Astrocyte of the spinal cord (primary cell): Measurements from ENCODE around the gene CDH12.
"Not testable (repeated sequence)": the region's sequence is repeated elsewhere in the genome, so short reads cannot be mapped to it uniquely, and the experiment has no call there.

Source experiments
- DNase-seq: peaks from one replicate; pipeline ENCODE4 v3.0.0; 2011; ENCODE audit warnings: low read depth, low spot score
- H3K4me3 ChIP-seq: 2 replicates; pipeline ENCODE4 v1.5.1; 2011; ENCODE audit warnings: low read depth, mild to moderate bottlenecking, low read length, moderate library complexity
- CTCF ChIP-seq: IDR thresholded peaks from 2 replicates; pipeline ENCODE4 v1.5.1; 2012; ENCODE audit warnings: low read depth, mild to moderate bottlenecking, low read length, inconsistent platforms
- in situ Hi-C: cut with HindIII; loops from 2 replicates; pipeline ENCODE4 v1.10.0; 2017; ENCODE audit warnings: low sequenced_read_pairs

CDH12 gene

DNA sequence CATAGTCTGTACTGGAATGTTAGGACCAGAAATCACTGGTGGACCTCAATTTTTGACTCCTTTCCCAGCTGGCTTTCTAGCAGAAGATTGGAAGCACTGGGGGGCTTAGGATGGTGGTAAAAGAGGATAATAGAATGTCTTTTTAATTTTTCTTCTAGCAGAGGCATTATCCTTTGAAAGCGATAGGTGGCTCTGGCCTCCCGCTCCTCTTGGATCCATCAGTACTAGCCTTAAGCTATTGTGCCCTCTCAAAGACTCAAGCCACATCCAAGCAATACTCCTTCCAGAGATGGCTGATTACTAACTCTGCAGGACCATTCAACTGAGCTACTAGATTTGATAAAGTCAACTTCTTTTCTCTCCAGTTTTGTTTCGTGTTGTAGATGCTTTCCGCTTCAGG lies 610.6 kb downstream of the CDH12 start:
- no peak overlapping the region for H3K4me3 ChIP-seq
- no peak for DNase-seq
- in situ Hi-C loops, result no loop called here
- TF ChIP-seq CTCF, result no peak

- in situ Hi-C loops, result no loop called here
- no peak for TF ChIP-seq CTCF
- H3K4me3 ChIP-seq, result no peak overlapping the region
- DNase-seq, result no peak
Observed at GRCh38 chr5:22238047-22238446, 615.1 kb downstream of the CDH12 start.

DNA sequence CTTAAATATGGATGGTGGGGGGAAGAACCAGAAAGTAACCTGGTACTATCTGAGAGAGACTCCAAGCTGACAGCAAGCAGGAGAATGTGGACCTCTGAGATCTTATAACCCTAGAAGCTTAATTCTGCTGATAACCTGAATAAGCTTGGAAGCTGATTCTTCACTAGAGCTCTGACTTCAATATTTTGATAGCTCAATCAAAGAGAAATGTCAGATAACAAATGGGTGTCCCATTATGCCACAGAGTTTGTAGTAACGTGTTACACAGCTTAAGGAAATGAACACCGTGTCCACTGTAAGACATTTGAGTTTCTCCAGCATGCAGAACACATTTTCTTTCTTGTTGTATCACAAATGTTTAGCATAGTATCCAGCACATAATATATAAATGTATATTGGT lies 626.7 kb downstream of the CDH12 start:
- in situ Hi-C loops, result no loop called here
- no peak for DNase-seq
- no peak overlapping the region for H3K4me3 ChIP-seq
- no peak for TF ChIP-seq CTCF

GRCh38 chr5:22223079-22223478 lies 630.1 kb downstream of the CDH12 start:
- no peak overlapping the region for H3K4me3 ChIP-seq
- in situ Hi-C loops, result no loop called here
- TF ChIP-seq CTCF, result no peak
- no peak for DNase-seq

DNA sequence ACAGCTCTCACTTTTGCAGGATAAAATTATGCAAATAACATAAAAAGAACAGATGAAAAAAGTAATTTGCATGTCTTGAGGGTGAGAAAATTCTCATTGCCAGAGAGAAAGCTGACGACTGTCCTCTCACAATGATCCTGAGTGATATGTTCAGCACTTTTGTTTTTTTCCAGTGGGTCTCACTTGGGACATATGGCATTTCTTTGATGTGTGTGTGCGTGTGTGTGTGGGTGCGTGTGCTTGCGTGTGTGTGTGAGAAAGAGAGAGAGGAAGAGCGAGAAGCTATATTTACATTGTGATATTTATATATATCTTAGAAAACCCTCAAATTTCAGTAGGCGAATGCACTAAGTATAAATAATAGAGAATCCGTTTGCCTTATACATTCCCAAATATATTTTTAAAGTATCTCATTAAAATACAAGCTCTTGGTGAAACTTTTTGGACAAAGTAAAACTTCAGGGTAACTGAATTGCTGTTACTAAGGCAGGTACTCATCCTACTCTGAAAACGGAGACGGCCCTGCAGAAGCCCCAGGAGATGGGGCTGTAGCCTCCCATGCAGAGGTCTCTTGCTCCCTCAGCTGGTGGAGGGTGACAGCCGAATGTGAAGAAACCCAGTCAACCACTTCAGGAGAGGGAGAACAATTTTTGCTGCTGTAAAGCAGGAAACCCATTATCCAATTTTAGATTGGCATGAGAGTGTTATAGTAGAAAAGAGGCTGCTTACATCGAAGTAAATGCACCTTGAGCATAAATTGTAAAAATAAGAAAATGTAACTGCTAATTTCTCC lies 639.2 kb downstream of the CDH12 start:
- DNase-seq, in situ Hi-C loops: not testable (repeated sequence)
- TF ChIP-seq CTCF, result peak; percentile 9

DNA sequence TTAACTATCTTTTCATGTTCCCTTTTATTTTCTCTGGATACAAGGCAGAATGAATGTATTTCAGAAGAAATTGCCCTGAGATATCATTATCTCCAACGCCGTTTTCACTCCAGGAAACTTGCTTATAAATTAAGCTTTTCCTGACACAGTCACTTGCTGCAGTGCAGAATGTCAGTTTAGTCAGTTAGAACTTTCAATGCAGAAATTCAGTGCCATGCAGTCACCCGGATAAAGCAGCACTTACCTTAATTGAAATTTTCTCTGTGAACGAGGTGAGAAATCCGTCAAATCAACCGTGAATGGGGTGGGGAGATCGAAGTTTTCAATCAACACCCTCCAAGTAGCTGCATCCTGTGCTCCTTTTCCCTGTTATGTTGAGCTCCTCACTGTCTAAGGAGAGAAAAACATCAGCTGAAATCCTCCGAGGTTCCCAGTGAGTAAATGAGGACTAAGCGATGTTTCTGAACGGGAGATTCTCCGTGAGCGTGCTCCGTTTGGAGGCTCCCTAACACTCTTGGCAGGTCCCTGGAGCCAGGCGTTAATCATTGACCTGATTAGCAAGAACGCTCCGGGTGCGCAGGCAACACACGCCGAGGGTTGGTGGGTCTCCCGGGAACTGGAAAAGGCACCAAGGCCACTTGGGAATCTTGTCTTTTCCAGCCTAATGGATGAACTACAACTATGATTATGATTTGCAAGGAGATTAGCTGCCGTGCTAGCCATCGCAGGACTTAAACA lies 640.7 kb downstream of the CDH12 start:
- in situ Hi-C loops, DNase-seq: not testable (repeated sequence)

More for the DNA sequence above, 639.2 kb downstream of the CDH12 start:
- H3K4me3 ChIP-seq, result not testable (repeated sequence)

DNA sequence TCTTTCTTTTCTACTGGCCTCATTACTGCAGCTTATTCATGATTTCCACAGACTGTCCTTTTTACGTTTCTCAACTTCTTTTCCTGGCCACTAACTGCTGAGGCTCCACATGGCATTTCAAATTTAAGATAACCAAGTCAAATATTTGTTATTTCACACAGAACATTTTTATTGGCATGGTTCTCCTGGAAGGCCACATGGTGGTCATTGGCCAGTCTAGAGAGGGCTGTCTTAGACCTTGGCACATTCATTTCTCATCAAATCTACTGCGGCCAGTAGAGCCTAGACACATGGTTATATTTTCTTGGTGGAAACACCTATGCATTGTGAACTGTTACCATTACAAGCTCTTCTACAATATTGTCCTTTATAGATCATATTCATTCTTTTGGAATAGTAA lies 644.7 kb downstream of the CDH12 start:
- in situ Hi-C loops, DNase-seq, H3K4me3 ChIP-seq: not testable (repeated sequence)

More for the DNA sequence above, 640.7 kb downstream of the CDH12 start:
- not testable (repeated sequence) for H3K4me3 ChIP-seq

GRCh38 chr5:22188651-22189050 lies 664.5 kb downstream of the CDH12 start:
- in situ Hi-C loops, H3K4me3 ChIP-seq, DNase-seq: not testable (repeated sequence)

DNA sequence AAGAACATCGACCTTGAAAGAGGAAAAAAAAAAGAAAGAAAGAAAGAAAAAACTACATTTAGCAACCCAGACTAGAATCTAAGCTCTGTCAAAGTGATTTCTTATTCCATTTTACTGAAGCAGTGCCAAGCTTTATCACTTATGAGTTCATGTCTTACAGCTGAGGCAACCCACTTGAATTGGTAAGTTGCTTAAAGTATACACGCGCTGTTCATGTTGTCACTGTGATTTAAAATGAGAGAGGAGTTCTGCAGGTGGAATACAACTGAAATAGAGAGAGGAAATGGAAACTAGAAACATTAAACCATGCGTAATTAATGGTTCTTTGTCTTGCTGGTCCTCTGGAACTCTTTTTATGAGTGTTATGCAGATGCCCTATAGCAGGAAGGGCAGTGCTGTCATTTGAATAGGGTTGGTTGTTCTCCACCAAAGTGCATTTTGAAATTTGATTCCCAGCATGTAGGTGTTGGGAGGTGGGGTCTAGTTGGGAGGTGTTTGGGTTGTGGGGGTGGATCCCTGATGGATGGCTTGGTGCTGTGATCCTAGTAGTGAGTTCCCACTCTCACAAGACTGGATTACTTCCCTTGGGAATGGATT lies 665.4 kb downstream of the CDH12 start:
- in situ Hi-C loops, H3K4me3 ChIP-seq, DNase-seq: not testable (repeated sequence)

GRCh38 chr5:22169226-22169625 lies 683.9 kb downstream of the CDH12 start:
- H3K4me3 ChIP-seq, DNase-seq, in situ Hi-C loops: not testable (repeated sequence)

DNA sequence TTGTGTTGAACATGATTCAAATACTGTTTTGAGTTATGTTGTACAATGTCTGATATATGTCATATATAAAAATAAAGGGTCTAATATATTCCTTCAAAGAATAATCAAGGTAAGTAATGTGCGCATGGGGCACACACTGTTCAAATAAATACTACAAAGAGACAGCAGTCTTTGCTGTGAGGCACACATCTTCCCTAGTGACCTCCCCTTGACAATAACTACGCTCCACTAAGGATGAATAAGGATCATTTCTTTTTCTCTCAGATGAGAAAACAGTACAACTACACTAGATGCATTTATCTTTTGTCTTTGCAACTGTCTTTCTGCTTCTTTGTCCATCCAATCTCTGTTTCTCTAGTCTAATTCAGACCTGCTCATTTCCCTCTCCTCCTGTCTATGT lies 684.4 kb downstream of the CDH12 start:
- in situ Hi-C loops, DNase-seq, H3K4me3 ChIP-seq: not testable (repeated sequence)
